Vagina (tissue), 2 donors: ENCODE measurements around the gene RAB11FIP4. TPM values are rescaled to one million over a fixed set of nuclear protein-coding genes. Genes with fewer than 3 reads are reported as not detected.
"Not testable (repeated sequence)": the region's sequence is repeated elsewhere in the genome, so short reads cannot be mapped to it uniquely, and the experiment has no call there.

Experiments used
- DNase-seq, 2 donors: peaks; one replicate each; pipeline ENCODE4 v3.0.0-alpha.2; 2017; ENCODE audit errors: extremely low spot score in 2 of 2
- H3K27ac ChIP-seq: fragments of 200-600 bp; sonication (generic); one replicate; pipeline ENCODE4 v1.5.1; 2019
- H3K27me3 ChIP-seq: fragments of 200-600 bp; sonication (generic); one replicate; pipeline ENCODE4 v1.5.1; 2019
- H3K36me3 ChIP-seq, 2 donors: fragments of 200-600 bp; sonication (generic); one replicate each; pipeline ENCODE4 v1.5.1; 2017 to 2019
- H3K4me1 ChIP-seq: fragments of 200-600 bp; sonication (generic); one replicate; pipeline ENCODE4 v1.5.1; 2019
- H3K4me3 ChIP-seq, 2 donors: fragments of 200-600 bp; sonication (generic); 1 replicate in 1 of 2; 2 replicates in 1 of 2; pipeline ENCODE4 v1.5.1; 2016 to 2019
- H3K9me3 ChIP-seq: fragments of 200-600 bp; sonication (generic); one replicate; pipeline ENCODE4 v1.5.1; 2019
- CTCF ChIP-seq, 3 experiments: fragments of 450-650 bp in 2 of 3; fragments of 200-600 bp in 1 of 3; sonication (generic) in 1 of 3; IDR thresholded peaks; one replicate each; pipeline ENCODE4 v1.5.1; 2017 to 2019; ENCODE audit warnings: antibody characterized with exemption in 3 of 3, mild to moderate bottlenecking in 2 of 3, moderate library complexity in 2 of 3
- POLR2A ChIP-seq, 2 donors: fragments of 450-650 bp; IDR thresholded peaks; one replicate each; pipeline ENCODE4 v1.6.1; 2017; ENCODE audit warnings: antibody characterized with exemption in 2 of 2, mild to moderate bottlenecking in 2 of 2, moderate library complexity in 2 of 2
- POLR2AphosphoS5 ChIP-seq, 2 donors: sonication (generic); formaldehyde crosslinking; IDR thresholded peaks; one replicate each; pipeline ENCODE4 v1.9.0; 2017; ENCODE audit warnings: antibody characterized with exemption in 2 of 2, mild to moderate bottlenecking in 2 of 2, low read depth in 1 of 2; ENCODE audit not compliant: insufficient read depth in 1 of 2
- intact Hi-C: fragments of 100-400 bp; cut with DNase I; formaldehyde crosslinking; loops from one replicate; pipeline ENCODE4 v1.15.1; 2023
- total RNA-seq: library from RNA; depleted of rRNA; stranded (reverse); fragments of >200 nt; gene quantifications from one replicate; pipeline ENCODE4 v1.2.3, GENCODE V29; 2016

The RAB11FIP4 gene
- total RNA-seq, 1 donor from 2014 or later, result 11.0 TPM

- Histone ChIP-seq H3K27me3 (no peaks in the 10 kb centered on the region), H3K4me1 (no peaks in the 10 kb centered on the region), H3K4me3 (no peak overlapping the region), H3K9me3 (no peaks in the 10 kb centered on the region), H3K36me3 (no peaks in the 10 kb centered on the region), H3K27ac (no peak overlapping the region)
- intact Hi-C loops, result loop anchor here (5.0 to 10.0 kb wide), 3 partner anchors 87 to 469 kb away; partner anchors contain the start of gene UTP6
- TF ChIP-seq POLR2A (IDR thresholded peaks at IDR 0.05) (no peak), CTCF (IDR thresholded peaks at IDR 0.05) (no peak), POLR2AphosphoS5 (IDR thresholded peaks at IDR 0.05; ENCODE audit: insufficient read depth in 1 of 2, low read depth in 1 of 2) (no peak)
- DNase-seq, result no peak
Observed at GRCh38 chr17:31435581-31435980, 44.1 kb downstream of the RAB11FIP4 start.

- no peaks in the 10 kb centered on the region for H3K36me3 ChIP-seq
- DNase-seq, result no peak
- intact Hi-C loops, result loop anchor here (5.0 to 10.0 kb wide), 3 partner anchors 84 to 467 kb away; partner anchors contain the start of gene UTP6
- H3K4me3 ChIP-seq, result no peak overlapping the region
- H3K9me3 ChIP-seq, result no peaks in the 10 kb centered on the region
- no peak overlapping the region for H3K27ac ChIP-seq
- no peak for TF ChIP-seq POLR2A (IDR thresholded peaks at IDR 0.05)
- no peak for TF ChIP-seq CTCF (IDR thresholded peaks at IDR 0.05)
- TF ChIP-seq POLR2AphosphoS5 (IDR thresholded peaks at IDR 0.05; ENCODE audit: insufficient read depth in 1 of 2, low read depth in 1 of 2), result no peak
- no peaks in the 10 kb centered on the region for H3K4me1 ChIP-seq
- H3K27me3 ChIP-seq, result no peaks in the 10 kb centered on the region
Observed at GRCh38 chr17:31437720-31438400, 46.4 kb downstream of the RAB11FIP4 start.

- H3K4me1 ChIP-seq, result no peaks in the 10 kb centered on the region
- TF ChIP-seq CTCF (IDR thresholded peaks at IDR 0.05) (no peak), POLR2AphosphoS5 (IDR thresholded peaks at IDR 0.05; ENCODE audit: insufficient read depth in 1 of 2, low read depth in 1 of 2) (no peak), POLR2A (IDR thresholded peaks at IDR 0.05) (no peak)
- no peaks in the 10 kb centered on the region for H3K9me3 ChIP-seq
- no peaks in the 10 kb centered on the region for H3K27me3 ChIP-seq
- no peak overlapping the region for H3K4me3 ChIP-seq
- H3K36me3 ChIP-seq, result no peaks in the 10 kb centered on the region
- DNase-seq, result no peak
- intact Hi-C loops, result loop anchor here (5.0 to 10.0 kb wide), 3 partner anchors 83 to 465 kb away; partner anchors contain the start of gene UTP6
- no peak overlapping the region for H3K27ac ChIP-seq
Observed at GRCh38 chr17:31439716-31440115, 48.2 kb downstream of the RAB11FIP4 start.

GRCh38 chr17:31442276-31442675 is 50.8 kb downstream of the RAB11FIP4 start:
- no peak for TF ChIP-seq POLR2AphosphoS5 (IDR thresholded peaks at IDR 0.05; ENCODE audit: insufficient read depth in 1 of 2, low read depth in 1 of 2)
- TF ChIP-seq POLR2A (IDR thresholded peaks at IDR 0.05), result no peak
- TF ChIP-seq CTCF (IDR thresholded peaks at IDR 0.05), result no peak
- intact Hi-C loops, result no loop called here
- DNase-seq, result no peak
- Histone ChIP-seq H3K27me3 (no peaks in the 10 kb centered on the region), H3K4me3 (no peak overlapping the region), H3K9me3 (no peaks in the 10 kb centered on the region), H3K36me3 (no peaks in the 10 kb centered on the region), H3K27ac (no peak overlapping the region), H3K4me1 (no peaks in the 10 kb centered on the region)

GRCh38 chr17:31442856-31443255 is 51.4 kb downstream of the RAB11FIP4 start:
- H3K27me3 ChIP-seq, H3K4me1 ChIP-seq, H3K27ac ChIP-seq, H3K9me3 ChIP-seq, H3K36me3 ChIP-seq, intact Hi-C loops, H3K4me3 ChIP-seq, DNase-seq: not testable (repeated sequence)
